SKM-1 (cell line): ENCODE data around the gene ABHD17C.

Experiments used
- DNase-seq: peaks from one replicate; lab custom pipeline; 2025; ENCODE audit not compliant: unreplicated experiment; lab: John Stamatoyannopoulos, UW

Gene ABHD17C

GRCh38 chr15:80727596-80727995 lies 32.5 kb downstream of the ABHD17C start:
- no peak for DNase-seq

DNA sequence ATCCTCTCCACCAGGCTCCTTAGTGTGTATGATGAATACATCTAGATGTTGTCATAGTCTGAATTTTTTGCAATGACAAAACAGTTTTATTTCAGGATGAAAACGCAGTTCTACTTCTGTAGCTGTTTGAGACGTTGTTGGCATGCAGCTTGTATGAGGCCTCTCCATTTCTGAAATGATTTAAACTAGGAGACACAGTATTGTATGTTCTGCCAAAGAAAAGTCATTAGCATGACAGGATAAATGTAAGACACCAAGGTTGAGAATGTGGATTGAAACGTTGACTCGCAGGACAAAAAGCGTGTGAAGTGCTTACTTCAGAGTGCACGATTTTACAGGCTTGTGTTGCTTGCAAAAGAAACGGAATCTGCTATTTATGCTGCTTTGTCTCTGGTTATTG lies 35.3 kb downstream of the ABHD17C start:
- DNase-seq: no peak

GRCh38 chr15:80730926-80731325 lies 35.8 kb downstream of the ABHD17C start:
- no peak for DNase-seq

DNA sequence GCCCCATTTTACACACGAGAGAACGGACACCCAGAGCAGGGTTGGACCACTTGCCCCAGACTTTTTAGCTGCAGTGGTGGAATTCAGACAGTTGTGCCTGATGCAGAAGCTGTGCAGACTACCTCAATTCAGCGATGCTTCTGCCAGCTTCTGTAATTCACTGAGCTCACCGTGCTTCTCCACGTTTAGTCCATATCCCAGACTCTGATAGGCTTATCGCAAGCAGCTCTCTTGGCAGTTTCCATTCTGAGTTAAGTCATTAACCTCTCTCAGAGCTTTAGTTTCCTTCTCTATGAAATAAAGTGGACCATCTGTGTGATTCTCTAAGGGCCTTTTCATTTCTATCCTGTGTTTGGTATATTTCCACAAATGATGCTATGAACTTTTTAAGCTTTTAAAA lies 37.1 kb downstream of the ABHD17C start:
- no peak for DNase-seq

DNA sequence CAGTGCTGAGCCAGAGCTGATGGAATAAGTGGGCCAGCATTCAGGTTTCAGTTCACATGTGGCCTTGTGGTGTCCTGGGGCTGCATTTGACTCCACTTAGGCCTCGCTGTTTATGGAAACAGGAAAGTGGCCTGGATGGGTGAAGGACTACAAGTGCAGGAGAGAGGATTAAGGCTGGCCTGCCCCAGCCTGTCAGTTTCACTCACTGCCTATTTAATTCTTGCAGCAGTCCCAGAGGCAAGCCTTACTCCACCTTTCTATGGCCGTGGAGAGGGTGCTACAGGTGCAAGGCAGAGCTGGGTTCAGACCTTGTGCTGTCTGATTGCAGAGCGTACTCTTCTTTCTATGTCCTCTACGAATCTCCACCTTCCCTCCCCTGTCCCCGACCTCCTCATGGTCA lies 37.7 kb downstream of the ABHD17C start:
- DNase-seq: no peak

DNA sequence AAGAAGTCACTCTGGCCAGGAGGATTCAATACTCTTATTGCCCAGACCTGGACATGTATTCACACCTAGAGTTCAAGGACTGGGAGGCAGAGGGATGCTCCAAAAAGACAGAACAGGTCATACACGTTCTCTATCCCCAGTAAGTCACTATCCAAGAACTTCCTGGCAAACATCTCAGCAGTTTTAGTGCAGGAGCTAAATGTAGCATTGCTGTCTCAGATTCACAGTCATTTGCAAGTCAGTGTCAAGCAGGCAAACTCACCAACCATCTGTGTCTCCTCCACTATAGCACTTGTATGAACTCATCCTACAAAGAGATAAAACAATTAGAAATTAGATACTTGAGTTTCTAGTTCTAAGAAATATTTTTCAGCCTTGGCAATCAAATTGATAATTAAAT lies 38.4 kb downstream of the ABHD17C start:
- no peak for DNase-seq

DNA sequence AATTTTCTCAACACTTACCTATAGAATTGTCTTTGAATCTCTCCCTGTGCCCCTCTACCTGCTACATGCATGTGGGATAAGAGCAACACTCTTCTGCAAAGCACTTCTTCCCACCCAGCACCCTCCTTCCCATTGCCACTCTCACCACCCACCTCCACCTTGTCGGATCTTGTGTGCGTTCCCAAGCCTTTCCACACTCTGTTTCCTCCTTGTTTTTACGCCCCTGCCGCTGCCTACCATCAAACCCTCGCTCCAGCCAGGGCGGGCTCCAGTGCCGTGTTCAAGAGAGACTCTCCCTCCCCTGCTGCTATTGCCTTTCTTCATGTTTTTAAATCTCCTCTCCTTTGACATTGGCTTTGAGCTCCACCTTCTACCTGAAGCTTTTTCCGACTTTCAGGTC lies 40.2 kb downstream of the ABHD17C start:
- no peak for DNase-seq

DNA sequence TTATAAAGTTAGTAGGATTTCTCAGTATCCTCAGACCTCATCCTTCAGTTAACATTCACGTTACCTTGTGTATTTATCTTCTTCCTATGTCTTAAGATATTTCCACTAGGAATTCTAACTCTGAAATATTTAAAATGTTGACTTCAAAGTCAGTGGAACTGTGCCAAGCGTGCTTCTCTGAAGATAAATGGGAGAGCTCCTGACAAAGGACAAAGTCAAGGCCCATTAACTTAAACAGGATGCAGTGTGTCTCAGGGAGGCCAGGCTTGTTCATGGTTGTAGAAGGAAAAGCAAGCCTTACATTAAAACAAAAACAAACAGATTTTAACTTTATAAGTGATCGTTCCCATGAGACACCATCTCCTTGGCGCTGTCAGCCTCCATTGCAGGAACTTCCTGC lies 41.5 kb downstream of the ABHD17C start:
- DNase-seq: no peak

DNA sequence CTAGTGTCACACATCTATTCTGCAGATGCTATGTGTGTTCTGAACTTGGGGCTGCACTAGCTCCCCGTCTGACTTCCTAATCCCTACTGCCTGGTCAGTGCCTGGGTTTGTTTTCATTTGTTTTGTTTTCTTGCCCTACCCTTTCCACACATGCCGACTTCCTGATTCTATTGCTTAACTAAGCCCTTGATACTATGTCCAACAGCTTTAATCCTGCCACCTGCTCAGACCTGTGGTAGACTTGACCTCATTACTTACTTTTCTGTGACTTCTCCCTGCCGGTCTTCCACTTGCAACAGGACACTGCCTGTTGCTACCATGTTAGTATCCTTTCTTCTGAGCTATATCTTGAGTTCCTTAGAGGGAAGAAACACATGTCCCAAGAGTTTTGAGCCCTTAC lies 44.8 kb downstream of the ABHD17C start:
- DNase-seq: no peak

DNA sequence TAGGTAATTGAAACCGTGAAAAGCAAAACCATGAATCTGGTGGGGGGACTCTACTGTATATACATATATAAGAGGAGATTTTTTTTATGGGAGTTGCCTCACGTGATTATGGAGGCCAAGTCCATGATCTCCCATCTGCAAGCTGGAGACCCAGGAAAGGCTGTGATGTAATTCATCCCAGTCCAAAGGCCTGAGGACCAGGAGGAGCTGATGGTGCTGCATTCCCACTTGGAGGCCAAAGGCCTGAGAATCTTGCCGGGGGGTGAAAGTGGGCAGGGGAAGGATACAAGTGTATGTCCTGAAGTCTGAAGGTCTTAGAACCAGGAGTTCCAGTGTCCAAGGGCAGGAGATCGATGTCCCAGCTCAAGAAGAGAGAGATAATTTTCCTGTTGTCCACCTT lies 47.0 kb downstream of the ABHD17C start:
- no peak for DNase-seq

GRCh38 chr15:80743189-80743833 lies 48.2 kb downstream of the ABHD17C start:
- DNase-seq: no peak

DNA sequence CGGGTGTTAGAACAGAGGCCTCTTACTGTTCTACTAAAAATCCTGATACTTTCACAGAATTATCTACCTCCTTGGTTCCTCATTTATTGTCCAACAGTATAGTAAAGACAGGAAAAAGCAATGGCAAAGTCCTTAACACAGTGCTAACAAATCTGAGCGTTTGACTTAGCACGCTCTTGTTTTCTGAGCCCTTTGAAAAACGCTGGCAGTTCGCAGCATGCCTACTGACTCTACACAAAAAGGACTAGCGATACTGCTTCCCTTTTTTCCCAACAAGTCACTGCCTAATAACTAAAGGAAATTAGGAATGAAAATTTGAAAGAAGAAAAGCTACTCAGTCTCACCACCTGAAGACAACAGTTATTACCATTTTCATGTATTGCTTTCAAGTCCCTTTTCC lies 49.3 kb downstream of the ABHD17C start:
- DNase-seq: no peak

DNA sequence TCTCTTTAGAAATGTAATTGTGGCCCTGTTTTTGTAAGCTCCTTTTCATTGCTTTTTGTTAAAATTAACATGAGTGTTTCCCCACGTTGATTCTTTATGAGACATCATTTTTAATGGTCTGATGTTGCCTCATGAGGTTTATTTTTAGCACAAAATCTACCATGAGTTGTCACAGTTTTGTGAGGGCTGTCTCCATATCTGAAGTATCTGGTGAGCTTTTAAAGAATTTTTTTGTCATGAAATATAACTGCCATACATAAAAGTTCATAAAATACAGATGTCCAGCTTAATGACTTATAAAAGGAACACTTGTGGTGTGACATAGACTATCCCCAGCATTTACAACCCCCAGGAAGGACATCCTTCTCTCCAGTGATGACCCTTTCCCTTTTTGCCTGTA lies 49.7 kb downstream of the ABHD17C start:
- no peak for DNase-seq

DNA sequence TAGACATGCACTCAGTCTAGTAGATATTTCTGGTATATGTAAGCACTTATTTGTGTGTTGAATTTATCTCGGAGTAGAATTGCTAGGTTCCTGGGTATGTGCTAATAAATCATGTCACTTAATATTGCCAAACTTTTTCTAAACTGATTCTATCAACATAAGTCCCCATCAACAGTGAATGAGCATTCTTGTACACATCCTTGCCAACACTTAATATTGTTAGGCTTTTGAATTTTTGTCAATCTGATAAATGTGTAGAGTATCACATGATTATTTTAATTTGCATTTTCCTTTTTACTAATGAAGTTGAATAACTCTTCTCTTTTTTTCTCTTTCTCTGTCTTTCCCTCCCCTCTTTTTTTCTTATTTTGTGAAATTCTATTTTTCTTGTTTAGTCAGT lies 50.8 kb downstream of the ABHD17C start:
- DNase-seq: no peak

DNA sequence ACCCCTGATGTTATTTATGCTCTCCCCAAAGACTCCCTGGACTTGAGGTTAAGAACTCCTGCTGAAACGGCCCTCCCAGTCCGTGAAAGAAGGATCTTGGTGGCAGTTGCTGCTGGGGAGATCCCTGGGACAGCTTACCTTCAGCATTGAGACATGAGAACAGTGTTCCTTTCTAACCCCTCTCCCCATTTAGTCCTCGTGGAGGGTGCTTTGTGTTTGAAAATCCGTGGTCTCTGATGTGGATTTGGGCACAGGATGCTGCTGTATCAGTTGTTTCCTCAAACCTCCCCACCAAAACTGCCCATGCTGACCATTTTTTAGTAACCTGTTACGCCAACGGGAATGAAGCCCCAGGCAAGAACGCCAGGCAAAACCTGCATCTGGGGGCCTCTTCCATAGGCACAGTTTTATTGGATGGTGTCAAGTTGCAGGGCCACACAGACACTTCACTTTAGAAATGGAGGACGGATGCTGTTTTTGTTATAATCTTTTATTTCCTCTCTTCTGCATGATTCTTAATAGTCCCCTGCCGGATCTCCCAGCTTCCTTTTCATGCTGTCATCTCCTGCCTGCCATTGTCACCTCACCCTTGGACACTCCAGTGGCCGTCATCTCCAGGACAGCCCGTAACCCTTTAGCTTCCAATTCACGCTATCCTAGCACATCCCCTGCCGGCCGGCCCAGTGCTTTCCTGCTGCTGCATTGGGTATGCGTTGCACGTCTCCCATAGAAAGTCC lies 52.4 kb downstream of the ABHD17C start:
- no peak for DNase-seq

- no peak for DNase-seq
Measured at GRCh38 chr15:80749589-80749988, 54.5 kb downstream of the ABHD17C start.

- no peak for DNase-seq
Measured at GRCh38 chr15:80750575-80750974, 55.5 kb downstream of the ABHD17C start.

DNA sequence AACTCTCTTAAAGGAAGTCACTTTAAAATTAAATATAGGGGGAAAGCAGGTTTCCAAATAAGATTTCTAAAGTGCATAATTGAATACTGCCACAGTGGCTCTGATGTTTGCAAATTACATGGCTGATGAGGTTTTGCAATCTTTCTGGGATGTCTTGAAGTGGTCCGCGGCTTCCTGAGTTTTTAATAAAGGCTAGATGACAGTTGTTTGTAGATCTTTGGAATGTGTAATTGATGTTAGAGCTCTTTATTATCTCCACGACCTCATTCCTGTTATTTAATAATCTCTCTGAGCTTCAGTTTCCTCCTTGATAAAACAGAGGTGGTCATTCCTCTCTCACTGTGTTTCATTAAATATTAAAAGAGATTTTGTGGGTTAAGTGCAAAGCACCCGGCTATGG lies 57.1 kb downstream of the ABHD17C start:
- no peak for DNase-seq

- no peak for DNase-seq
Measured at GRCh38 chr15:80753161-80753560, 58.1 kb downstream of the ABHD17C start.

- DNase-seq: no peak
Measured at GRCh38 chr15:80754014-80754413, 58.9 kb downstream of the ABHD17C start.

DNA sequence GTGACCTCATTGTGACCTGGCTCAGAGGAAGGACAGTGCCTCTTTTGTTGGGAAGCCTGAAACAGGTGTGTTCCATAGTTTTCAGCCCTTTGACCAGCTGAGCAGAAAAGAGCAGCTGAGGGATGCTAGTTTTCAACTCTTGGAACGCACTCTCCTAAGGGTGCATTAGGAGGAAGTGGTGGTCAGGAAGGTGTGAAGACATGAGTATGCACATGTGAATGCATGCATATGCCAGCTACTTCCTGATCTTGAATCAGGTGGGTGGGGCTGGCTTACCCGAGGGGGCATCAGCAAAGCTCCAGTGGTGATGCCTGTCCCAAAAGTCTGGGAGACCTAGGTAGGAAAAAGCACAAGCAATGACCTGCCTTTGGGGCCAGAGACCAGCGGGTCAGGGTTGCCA lies 60.8 kb downstream of the ABHD17C start:
- DNase-seq: no peak

DNA sequence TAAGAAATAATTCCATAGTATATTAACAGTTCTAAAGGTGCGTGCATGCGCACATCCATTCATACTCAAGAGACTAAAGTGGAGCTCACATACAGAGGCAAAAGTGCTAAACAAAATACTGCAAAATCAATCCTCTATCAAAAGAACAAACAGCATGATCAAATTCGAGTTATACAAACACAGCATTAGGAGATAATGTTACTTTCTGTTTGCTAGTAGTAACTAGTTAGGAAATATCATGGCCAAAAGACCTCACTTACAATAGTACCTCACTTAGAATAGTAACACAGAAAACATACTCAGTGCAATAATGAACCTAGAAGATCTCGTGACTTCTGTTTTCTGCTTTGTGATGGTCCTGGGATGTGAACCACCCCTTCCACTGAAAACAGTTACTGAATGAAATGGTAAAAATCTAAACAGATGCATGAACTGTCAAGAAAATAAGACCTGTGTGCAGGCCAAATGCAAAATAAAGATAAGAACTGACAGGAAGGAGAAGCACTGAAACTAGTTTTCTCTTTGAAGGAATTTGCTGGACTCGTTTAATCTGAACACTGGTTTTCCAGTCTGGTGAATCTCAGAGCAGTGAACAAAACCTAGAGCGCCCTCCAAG lies 63.1 kb downstream of the ABHD17C start:
- no peak for DNase-seq

DNA sequence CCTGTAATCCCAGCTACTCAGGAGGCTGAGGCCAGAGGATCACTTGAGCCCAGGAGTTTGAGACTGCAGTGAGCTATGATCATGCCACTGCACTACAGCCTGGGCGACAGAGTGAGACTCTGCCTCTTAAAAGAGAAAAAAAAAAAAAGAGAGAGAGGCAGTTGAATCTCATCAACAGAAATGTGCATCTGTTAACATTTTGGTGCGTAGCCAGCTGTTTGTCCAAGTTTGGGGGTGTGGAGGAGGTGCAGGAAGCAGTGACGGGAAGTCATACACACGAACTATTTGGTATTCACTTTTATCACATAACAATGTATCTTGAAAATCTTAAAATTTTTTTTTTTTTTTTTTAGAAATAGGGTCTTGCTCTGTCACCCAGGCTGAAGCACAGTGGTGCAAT lies 65.8 kb downstream of the ABHD17C start:
- no peak for DNase-seq
